Peyer's patch (tissue), 4 donors: ENCODE results near the gene TP53I11. TPM values are rescaled to one million over a fixed set of nuclear protein-coding genes. Genes with fewer than 3 reads are reported as not detected.

Source experiments
- DNase-seq, 3 donors: peaks; one replicate each; pipeline ENCODE4 v3.0.0-alpha.2; 2017 to 2019
- H3K27ac ChIP-seq, 4 donors: fragments of 200-600 bp; sonication (generic); one replicate each; pipeline ENCODE4 v1.5.1; 2016 to 2019
- H3K27me3 ChIP-seq, 2 donors: fragments of 200-600 bp; sonication (generic); one replicate each; pipeline ENCODE4 v1.5.1; 2019
- H3K36me3 ChIP-seq, 3 donors: fragments of 200-600 bp; sonication (generic); one replicate each; pipeline ENCODE4 v1.5.1; 2016 to 2019
- H3K4me1 ChIP-seq, 4 donors: fragments of 200-600 bp; sonication (generic); one replicate each; pipeline ENCODE4 v1.5.1; 2016 to 2019
- H3K4me3 ChIP-seq, 4 donors: fragments of 200-600 bp; sonication (generic); 1 replicate in 3 of 4; 2 replicates in 1 of 4; pipeline ENCODE4 v1.5.1; 2016 to 2019; ENCODE audit warnings: mild to moderate bottlenecking in 1 of 4
- H3K9me3 ChIP-seq, 4 donors: fragments of 200-600 bp; sonication (generic); one replicate each; pipeline ENCODE4 v1.5.1; 2016 to 2019; ENCODE audit warnings: mild to moderate bottlenecking in 1 of 4
- POLR2A ChIP-seq, 2 donors: fragments of 450-650 bp; IDR thresholded peaks; one replicate each; pipeline ENCODE4 v1.5.1; 2017; ENCODE audit warnings: antibody characterized with exemption in 2 of 2, mild to moderate bottlenecking in 2 of 2, moderate library complexity in 2 of 2
- total RNA-seq, 4 donors: library from RNA; depleted of rRNA; stranded (reverse); fragments of >200 nt; gene quantifications; one replicate each; pipeline ENCODE4 v1.1.0, GENCODE V29; 2016
- TF ChIP-seq, protein P1 (sequence below), 6 experiments: fragments of 450-650 bp in 4 of 6; fragments of 200-600 bp in 2 of 6; sonication (generic) in 1 of 6; IDR thresholded peaks; one replicate each; pipeline ENCODE4 v1.5.1; 2017 to 2019; ENCODE audit warnings: antibody characterized with exemption in 6 of 6, mild to moderate bottlenecking in 3 of 6, moderate library complexity in 1 of 6

TP53I11 gene
- total RNA-seq, 4 donors from 2014 or later: 48.0 to 152 (median 69.9) TPM

DNA sequence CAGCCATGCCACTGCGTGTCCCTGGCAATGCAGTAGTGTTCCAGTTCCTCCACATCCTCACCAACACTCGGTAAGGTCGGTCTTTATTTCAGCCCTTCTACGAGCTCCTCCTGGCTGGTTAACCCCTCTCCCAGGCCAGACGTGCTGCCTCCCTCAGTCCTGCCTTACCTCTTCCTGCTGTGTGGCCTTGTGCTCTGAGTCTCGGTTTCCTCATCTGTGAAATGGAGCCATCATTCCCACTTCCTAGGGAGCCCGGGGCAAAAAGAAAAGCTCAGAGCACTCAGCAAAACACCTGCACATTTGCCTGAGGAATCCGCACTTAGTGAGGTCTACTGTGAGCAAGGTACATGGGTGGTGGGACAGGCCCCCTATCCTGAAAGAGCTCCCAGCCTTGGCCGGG lies 9.8 kb downstream of the TP53I11 start:
- no peak for TF ChIP-seq POLR2A (IDR thresholded peaks at IDR 0.05)
- TF ChIP-seq, protein P1, sequence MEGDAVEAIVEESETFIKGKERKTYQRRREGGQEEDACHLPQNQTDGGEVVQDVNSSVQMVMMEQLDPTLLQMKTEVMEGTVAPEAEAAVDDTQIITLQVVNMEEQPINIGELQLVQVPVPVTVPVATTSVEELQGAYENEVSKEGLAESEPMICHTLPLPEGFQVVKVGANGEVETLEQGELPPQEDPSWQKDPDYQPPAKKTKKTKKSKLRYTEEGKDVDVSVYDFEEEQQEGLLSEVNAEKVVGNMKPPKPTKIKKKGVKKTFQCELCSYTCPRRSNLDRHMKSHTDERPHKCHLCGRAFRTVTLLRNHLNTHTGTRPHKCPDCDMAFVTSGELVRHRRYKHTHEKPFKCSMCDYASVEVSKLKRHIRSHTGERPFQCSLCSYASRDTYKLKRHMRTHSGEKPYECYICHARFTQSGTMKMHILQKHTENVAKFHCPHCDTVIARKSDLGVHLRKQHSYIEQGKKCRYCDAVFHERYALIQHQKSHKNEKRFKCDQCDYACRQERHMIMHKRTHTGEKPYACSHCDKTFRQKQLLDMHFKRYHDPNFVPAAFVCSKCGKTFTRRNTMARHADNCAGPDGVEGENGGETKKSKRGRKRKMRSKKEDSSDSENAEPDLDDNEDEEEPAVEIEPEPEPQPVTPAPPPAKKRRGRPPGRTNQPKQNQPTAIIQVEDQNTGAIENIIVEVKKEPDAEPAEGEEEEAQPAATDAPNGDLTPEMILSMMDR (IDR thresholded peaks at IDR 0.05): no peak
- Histone ChIP-seq H3K36me3 (peaks cover 0 to 15% (median 0%) of the 10 kb centered on the region in 3 donors), H3K27ac (peak overlapping the region in 1 of 4 donors; percentile 16), H3K27me3 (no peaks in the 10 kb centered on the region), H3K9me3 (no peaks in the 10 kb centered on the region), H3K4me3 (no peak overlapping the region), H3K4me1 (peaks cover 0 to 41% (median 18%) of the 10 kb centered on the region in 4 donors)
- no peak for DNase-seq

DNA sequence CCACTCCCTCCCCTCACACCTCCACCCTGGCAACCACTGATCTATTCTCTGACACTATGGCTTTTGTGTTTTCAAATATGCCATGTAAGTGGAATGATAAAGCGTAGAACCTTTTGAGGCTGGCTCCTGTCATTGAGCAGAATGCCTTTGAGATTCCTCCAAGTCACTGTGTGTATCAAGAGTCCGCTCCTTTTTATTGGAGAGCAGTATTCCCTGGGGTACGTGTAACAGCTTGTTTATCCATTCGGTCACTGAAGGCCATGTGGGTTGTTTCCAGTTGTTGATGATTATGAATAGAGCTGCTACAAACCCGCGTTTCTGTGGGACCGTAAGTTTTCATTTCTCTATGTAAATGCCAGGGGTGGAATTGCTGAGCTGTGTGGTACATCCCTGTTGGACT lies 10.3 kb downstream of the TP53I11 start:
- TF ChIP-seq, protein P1 (IDR thresholded peaks at IDR 0.05): no peak
- TF ChIP-seq POLR2A (IDR thresholded peaks at IDR 0.05): no peak
- DNase-seq: no peak
- Histone ChIP-seq H3K36me3 (peaks cover 0 to 19% (median 0%) of the 10 kb centered on the region in 3 donors), H3K9me3 (no peaks in the 10 kb centered on the region), H3K4me3 (no peak overlapping the region), H3K27ac (peak overlapping the region in 1 of 4 donors; percentile 30), H3K4me1 (peaks cover 0 to 41% (median 18%) of the 10 kb centered on the region in 4 donors), H3K27me3 (no peaks in the 10 kb centered on the region)

DNA sequence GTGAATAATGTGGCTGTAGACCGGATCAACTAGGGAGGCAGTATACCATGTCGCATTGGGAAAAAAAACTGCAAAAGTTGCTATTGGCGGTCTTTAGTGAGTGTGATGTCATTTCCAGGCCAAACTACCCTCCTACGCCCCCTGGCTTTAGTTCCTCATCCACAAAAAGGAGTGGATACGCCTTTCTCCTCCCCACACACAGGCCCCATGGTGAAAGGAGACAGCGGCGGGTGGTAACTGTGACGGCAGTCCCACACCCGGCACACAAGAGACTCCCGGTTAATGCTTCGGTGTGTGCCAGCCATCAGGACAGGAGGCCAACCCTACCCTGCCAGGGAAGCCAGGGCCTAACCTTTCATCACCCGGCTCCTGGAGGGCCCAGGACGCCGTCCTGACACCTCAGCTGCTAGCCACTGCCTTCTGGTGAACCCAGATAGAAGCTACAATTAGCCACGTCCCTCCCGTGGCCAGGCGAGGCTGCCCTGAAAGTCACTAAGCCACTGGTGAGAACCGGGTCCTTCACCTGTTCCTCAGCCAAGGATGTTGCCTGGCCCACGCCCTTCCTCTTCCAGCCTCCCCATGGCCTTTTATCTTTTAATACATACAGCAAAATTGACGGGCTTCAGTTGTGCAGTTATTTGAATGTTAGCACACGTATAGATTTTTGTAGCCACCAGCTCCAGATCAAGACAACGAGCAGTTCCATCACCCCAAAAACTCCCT lies 10.8 kb downstream of the TP53I11 start:
- no peak for DNase-seq
- Histone ChIP-seq H3K27ac (peak overlapping the region in 1 of 4 donors; percentile 30), H3K9me3 (no peaks in the 10 kb centered on the region), H3K36me3 (peaks cover 0 to 25% (median 0%) of the 10 kb centered on the region in 3 donors), H3K4me3 (no peak overlapping the region), H3K4me1 (peaks cover 0 to 41% (median 18%) of the 10 kb centered on the region in 4 donors), H3K27me3 (no peaks in the 10 kb centered on the region)
- TF ChIP-seq POLR2A (IDR thresholded peaks at IDR 0.05): no peak
- TF ChIP-seq, protein P1 (IDR thresholded peaks at IDR 0.05): peak in 1 of 6 experiments; percentile 6

DNA sequence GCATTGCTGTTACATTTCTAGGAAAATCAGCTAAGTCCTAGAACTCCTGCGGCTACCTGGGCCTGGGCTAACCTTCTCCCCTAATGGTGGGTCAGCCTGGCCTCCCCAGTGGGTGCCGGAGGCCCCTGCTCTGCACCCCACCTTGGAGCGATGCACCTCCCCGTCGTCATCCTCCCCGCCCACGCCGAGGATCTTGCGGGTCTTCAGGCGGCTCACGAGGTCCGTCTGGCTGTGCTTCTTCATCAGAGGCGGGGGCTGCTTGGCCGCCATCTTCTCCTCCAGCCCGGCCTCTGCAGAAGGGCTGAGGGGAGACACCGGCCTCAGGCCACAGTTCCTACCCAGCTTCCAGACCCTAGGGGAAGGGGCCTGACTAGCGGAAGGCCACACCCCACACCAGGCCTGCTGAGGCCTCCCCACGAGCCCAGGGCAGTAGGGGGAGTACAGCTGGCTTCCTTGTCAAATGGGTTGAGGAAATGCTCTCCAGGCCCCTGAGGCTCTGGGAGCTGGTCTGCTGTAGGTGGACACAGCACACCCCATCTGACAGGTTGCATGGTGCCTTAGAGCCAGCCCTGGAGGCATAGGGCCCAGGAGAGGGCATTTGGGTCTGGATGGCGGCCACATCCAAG lies 12.5 kb downstream of the TP53I11 start:
- Histone ChIP-seq H3K27me3 (no peaks in the 10 kb centered on the region), H3K27ac (no peak overlapping the region), H3K9me3 (no peaks in the 10 kb centered on the region), H3K36me3 (peaks cover 0 to 30% (median 0%) of the 10 kb centered on the region in 3 donors), H3K4me1 (peaks cover 0 to 28% (median 9%) of the 10 kb centered on the region in 4 donors), H3K4me3 (no peak overlapping the region)
- DNase-seq: no peak
- TF ChIP-seq, protein P1 (IDR thresholded peaks at IDR 0.05): no peak
- TF ChIP-seq POLR2A (IDR thresholded peaks at IDR 0.05): no peak

DNA sequence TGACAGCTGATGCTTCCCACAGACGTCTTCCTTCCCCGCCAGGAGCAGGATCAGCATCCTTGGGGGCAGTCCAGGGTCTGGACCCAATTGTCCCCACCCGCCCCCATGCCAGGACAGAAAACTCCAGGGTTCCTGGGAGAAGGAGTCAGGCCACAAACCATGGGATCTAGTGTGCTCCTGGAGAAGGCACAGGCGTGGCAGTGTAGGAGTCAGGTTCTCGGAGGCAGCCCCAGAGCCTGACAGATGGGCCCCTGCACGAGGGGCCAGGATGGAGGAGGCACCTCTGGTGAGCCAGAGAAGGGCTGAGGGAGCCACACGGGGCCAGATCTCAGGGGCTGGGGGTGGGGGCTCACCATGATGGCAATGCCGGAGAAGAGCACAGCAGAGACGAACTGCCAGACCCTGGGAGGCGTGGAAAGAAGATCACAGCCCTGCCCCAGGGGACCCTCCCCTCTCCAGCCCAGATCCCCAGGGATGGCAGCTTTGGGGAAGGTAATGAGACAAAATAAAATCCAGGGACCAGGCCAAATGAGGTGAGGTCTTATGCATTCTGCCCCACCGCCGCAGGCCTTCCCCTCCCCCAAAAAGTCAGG lies 13.6 kb downstream of the TP53I11 start:
- no peak for TF ChIP-seq POLR2A (IDR thresholded peaks at IDR 0.05)
- TF ChIP-seq, protein P1 (IDR thresholded peaks at IDR 0.05): no peak
- no peak for DNase-seq

More for the DNA sequence above, 13.6 kb downstream of the TP53I11 start:
- peaks cover 0 to 30% (median 0%) of the 10 kb centered on the region in 3 donors for H3K36me3 ChIP-seq
- peaks cover 0 to 19% (median 0%) of the 10 kb centered on the region in 4 donors for H3K4me1 ChIP-seq
- H3K4me3 ChIP-seq: no peak overlapping the region
- H3K9me3 ChIP-seq: no peaks in the 10 kb centered on the region
- H3K27me3 ChIP-seq: no peaks in the 10 kb centered on the region
- H3K27ac ChIP-seq: no peak overlapping the region
